GM21723 (cell line): ENCODE data around the gene CIT.

Source experiments
- ATAC-seq: cut with Tn5 transposase; IDR thresholded peaks from one replicate; pipeline ENCODE4 v1.9.1; 2021; ENCODE audit warnings: mild to moderate bottlenecking, moderate library complexity; ENCODE audit not compliant: unreplicated experiment

CIT gene

DNA sequence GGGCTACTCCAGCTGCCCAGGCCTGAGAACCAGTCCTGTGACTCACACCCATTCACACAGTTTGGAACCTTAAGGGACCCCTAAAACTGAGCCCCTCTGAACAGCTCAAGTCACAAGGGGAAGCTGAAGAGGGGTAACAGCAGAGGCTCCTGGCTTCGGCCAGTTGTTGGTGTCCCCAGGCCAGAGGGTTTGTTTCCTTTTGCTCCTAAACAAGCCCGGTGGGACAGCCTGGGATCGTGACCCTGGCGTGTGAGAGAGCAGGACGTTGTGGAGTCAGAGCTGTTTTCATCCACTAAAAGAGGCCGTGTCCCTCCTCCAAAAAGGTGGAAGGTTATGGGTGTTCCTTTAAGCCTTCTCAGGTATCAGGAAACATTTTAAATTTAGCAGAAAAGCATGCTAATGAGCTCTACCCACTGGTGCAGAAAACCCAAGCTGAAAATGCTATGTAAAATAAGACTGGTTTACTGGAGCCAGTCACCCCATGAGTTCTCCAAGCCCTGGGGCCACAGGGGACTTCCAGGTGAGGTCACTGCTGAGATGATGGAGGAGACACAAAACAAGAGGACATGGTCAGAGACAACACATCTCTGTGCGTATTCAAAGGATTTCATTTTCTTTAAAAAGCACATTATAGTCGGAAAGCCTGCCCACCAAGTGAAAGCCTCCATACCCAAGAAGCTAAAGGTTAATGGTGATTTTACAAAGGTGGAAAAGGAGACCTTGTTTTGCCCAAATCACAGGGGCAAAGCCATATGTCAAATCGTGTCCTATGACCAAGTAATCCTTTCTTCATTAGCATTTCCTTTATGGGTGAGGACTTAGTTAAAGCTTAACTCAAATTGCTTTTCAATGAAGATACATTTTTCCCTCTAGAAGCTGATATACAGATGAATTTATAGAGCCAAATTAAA is 195.1 kb downstream of the CIT start:
- no peak for ATAC-seq

DNA sequence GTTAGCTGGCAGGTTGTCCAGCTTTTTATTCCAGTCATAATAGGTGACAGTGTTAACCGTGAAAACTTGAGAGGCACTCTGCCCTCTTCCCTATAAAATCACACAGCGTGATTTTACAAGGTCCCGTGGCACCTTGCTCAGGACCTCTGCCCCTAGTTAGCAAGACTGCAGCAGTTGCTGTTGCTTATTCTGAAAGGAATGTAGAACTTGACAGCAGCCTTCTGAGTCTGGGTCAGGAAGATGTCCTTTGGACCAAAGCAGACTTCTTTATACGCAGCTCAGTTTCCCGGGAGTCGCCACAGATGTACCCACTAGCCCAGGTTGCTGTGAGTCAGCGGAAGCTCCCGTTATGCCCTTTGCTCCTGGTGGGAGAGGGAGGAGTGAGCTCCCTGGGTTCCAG is 196.0 kb downstream of the CIT start:
- ATAC-seq = no peak

DNA sequence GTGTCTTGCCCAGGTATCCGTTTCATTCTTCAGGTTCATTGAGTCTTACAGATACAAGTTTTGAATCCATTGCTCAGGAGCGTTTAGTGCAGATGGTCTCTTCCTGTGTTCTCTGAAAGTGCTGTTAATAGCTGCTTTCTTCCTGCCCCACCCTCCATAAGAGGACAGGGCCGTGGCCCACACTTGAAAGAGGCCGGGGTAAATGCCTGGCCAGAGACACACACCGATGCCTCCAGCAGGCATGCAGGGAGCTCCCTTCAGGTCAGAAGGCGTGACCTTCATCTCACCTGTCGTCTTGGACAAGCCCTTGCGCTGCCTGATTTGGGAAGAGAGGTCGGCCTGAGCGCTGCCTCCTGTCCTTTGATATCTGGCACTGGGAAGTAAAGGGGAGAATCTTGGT is 197.6 kb downstream of the CIT start:
- ATAC-seq = no peak

DNA sequence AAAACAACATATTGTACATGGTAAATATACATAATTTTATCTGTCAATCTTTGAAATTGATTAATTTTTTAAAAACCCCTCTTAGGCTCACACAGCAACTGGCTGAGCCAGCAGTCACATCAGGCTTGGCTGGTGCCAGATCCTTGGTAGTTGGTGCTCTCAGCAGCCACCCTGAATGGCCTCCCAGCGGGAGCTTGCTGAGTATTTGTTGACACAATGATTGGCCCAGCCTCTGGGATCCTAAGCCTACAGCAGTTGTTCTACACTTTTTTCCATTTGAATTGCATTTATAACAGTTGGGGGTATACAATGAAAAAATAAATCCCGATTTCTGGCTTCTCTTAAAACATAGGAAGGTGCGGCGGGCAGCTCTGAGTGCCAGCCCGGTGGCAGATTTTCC is 198.0 kb downstream of the CIT start:
- no peak for ATAC-seq

DNA sequence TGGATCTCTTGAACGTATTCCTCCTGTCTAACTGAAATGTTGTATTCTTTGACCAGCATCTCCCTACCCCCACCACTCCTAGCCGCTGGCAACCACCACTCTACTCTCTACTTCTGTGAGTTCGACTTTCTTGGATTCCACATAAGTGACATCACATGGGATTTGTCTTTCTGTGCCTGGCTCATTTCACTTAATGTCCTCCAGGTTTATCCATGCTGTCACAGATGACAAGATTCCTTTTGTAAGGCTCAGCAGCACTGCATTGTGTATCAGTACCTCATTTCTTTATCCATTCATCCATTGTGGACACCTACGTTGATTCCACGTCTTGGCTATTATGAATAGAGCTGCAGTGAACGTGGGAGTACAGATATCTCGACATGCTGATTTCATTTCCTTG is 198.7 kb downstream of the CIT start:
- ATAC-seq = no peak

- no peak for ATAC-seq
These were observed 200.5 kb downstream of the CIT start for GRCh38 chr12:119676573-119676972.

- no peak for ATAC-seq
These were observed 201.1 kb downstream of the CIT start for GRCh38 chr12:119676022-119676421.

- ATAC-seq = no peak
These were observed 202.6 kb downstream of the CIT start for GRCh38 chr12:119674560-119674959.

GRCh38 chr12:119673634-119674033 is 203.5 kb downstream of the CIT start:
- ATAC-seq = no peak

DNA sequence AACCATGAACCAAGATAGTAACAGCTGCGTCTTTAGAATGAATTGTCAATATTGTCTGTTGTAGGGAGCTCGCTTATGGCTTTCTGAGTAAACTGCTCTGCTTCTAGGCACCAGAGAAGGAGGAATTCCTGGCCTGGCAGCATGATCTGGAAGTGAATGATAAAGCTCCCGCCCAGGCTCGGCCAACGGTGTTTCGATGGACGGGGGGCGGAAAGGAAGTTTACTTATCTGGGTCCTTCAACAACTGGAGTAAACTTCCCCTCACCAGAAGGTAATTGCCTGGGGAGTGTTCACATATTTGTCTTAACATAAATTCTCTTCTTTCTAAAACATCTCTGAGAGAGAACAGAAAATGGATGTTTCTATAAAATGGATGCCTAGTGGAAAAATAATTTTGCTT is 204.9 kb downstream of the CIT start:
- ATAC-seq = no peak

DNA sequence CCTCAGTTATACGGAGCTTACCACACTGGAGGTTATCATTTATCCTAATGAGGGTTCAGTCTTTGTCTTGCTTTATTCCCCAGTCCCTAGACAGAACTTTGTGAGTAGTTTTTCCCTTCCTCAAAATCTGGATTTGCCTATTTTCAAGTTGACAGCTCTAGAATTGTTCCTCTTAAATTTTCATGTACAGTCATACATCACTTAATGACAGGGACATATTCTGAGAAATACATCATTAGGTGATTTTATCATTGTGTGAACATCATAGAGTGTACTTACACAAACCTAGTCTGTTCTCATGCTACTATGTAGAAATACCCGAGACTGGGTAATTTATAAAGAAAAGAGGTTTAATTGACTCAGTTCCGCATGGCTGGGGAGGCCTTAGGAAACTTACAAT is 206.1 kb downstream of the CIT start:
- no peak for ATAC-seq

DNA sequence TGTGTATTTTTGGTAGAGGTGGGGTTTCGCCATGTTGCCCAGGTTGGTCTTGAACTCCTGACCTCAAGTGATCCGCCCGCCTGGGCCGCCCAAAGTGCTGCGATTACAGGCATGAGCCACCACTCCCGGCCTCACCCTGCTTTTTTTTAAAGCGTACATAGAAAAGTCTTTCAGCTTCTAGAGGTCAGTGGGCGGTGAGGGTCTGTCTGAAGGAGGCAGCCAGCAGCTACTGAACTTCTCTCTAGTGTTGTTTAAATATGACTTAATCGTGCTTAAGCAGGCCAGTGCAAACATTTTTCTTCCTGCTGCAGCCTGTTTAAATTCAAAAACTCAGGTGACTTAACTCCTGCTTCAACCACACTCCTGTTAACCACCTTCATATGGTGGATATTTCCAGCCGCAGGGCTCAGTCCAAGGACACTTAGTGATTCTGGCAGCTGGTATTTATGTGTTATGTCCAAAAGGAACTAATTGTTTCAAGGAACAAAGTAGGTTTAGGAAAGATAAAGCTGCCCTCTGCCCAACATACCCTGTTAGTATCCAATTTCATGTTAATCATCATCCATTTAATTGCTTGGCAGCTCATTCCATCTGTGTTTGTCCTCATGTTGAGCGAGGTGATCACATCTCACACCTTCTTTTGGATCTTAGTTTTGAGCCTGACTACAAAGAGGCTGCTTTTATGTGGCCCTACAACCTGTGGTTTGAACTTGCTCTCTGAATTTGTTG is 207.2 kb downstream of the CIT start:
- ATAC-seq = no peak

DNA sequence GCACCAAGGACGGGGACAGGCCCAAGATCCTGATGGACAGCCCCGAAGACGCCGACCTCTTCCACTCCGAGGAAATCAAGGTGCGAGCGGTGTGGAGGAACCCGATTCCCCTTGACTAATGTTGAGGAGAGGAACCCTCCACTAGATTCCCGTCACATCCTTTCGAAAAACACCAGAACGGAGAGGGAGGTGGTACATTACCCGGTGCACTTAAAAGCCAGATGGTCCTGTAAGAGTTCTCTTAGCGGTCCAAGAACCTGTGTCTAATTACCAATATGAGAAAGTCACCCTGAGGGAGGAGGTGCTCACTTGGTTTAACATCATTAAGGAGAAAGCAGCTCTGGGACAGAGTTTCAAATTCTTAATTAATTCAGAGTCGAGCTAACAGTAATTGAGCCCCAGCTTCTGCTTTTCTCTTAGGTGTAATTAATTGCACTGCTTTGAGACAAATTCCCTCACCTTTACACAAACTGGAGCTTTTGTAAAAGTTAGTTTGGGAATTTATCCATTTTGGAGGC is 208.7 kb downstream of the CIT start:
- ATAC-seq = no peak

DNA sequence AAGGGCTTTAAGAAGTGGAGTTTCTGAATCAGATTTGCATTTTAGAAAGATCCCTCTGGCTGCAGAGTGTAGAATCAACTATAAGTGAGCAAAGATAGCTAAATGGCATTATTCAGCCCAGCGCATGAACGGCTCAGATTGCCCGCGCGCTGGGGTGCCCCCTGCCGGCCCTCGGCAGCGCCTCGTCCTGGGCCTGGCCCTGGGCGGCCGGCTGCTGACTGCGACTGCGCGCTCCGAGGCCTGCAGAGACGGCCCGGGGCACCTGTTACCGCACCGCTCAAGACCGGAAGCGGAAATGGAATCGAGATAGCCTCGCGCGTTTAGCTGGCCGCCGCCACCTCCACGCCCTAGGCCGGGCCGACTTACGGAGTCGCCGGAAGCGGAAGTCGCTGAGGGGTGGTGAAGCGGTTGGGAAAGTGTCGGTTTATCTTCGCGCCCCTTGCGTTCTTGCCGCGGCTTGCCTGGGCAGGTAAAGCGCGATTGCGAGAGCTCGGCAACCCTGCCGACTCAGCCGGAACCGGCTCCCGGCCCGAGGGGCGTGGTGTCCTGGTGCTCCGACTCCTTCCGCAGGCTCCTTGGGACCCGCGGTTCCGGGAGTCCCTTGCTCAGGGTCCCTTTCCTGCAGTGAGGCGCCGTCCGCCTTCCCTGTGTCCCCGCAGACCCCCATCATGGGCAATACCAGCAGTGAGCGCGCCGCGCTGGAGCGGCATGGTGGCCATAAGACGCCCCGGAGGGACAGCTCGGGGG is 209.4 kb downstream of the CIT start, which contains the start of gene PRKAB1:
PRKAB1 (plus strand) TSS at position 557 of the 747 bp plus-strand sequence; CDS start at position 669, 112 bp downstream.
- peak; percentile 92 for ATAC-seq

DNA sequence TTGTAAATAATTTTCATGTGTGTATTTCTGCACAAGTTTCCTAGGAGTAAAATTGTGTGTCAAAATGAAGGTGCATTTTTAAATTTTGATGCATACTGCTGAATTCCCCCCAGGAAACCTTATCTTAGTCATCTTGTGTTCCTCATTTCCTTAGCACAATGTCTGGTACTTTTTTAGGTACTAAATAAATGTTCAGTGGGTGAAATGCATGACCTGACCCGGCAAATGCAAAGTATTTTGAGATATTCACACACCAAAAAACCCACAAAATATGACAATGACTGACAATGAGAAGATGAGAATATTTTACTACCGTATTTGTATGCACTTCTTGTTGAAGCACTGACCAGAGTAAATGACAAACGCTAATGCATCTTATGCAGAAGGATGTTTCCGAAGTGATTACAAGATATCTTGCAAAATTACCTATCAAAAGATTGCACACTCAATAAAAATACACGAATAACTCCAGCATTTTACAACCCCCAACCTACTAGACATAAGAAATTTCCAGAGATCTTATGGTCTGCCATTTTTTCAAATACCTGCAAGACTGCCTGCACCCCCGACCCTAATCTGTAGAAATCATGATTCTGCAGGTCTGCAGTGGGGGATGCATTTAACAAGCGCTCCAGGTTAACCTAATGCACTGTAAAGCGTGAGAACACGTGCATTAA is 210.1 kb downstream of the CIT start:
- no peak for ATAC-seq

GRCh38 chr12:119666226-119666795 is 210.8 kb downstream of the CIT start:
- ATAC-seq = no peak

- no peak for ATAC-seq
These were observed 211.8 kb downstream of the CIT start for GRCh38 chr12:119665164-119665929.

GRCh38 chr12:119664642-119665041 is 212.5 kb downstream of the CIT start:
- no peak for ATAC-seq

GRCh38 chr12:119661882-119662281 is 215.2 kb downstream of the CIT start:
- no peak for ATAC-seq
